ENCODE data around the gene SLMAP. TPM values are rescaled to one million over a fixed set of nuclear protein-coding genes. Genes with fewer than 3 reads are reported as not detected.

The SLMAP gene
- polyA plus RNA-seq, 1 donor (not counting 4 experiments of a cell fraction or from before 2014, with no cell fraction given): 58.0 TPM

DNA sequence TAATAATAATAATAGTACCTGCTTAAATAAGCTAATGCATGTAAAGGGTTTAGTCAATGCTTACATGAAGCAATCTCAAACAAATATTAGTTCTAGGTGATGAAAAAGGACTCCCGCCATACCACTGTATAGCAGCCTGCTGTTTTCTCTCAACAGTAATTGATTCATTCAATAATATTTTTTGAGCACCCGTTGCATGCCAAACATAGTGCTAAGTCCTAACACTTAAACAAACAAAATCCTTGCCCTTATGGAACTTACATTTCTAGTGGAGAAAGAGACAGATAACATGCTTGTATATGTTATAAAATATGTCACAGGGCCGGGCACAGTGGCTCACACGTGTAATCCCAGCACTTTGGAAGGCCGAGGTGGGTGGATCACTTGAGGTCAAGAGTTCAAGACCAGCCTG, 190.9 kb downstream of the SLMAP start:
- H3K4me3 ChIP-seq (ENCODE audit: control insufficient read depth in 2 of 3, extremely low read depth in 1 of 3, insufficient read depth in 2 of 3, low read depth in 1 of 3, low read length in 3 of 3): no peak overlapping the region
- dilution Hi-C loops (cut with MboI; ENCODE audit: extremely low pct_ligation_motif_present, low sequenced_read_pairs): no loop called here
- no peak for FAIRE-seq

DNA sequence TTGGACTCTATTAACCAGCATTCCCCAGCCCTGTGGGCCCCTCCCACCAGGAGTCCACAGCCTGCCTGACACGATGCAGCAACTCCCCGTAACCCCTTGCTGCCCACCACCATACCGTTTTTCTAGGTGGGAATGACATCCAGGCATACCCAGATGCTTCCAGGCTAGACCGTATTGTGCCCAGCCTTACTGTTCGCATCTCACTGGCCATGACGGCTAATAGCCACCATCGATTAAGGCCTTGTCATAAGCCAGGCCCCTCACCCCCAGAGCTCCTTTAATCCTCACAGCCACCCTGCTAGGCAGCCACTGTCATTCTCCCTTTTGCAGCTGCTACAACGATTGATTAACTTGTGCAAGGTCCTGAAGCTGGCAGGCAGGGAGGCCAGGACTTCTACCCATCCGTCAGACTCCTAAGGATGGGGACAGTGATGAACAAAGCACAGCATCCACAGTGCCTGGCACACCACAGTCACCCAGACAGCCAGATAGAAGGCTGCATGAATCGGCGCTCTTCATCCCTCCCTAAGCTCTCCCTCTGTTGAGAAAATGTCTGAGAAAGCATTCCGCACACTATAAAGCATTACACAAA, 192.1 kb downstream of the SLMAP start:
- FAIRE-seq: no peak
- H4K20me1 ChIP-seq (ENCODE audit: control insufficient read depth, extremely low read depth, insufficient read depth, low read length): no peaks in the 10 kb centered on the region
- no peak overlapping the region for H3K4me3 ChIP-seq (ENCODE audit: control insufficient read depth in 2 of 3, extremely low read depth in 1 of 3, insufficient read depth in 2 of 3, low read depth in 1 of 3, low read length in 3 of 3)
- H3K36me3 ChIP-seq (ENCODE audit: control insufficient read depth in 2 of 2, extremely low read depth in 1 of 2, insufficient read depth in 2 of 2, low read length in 2 of 2): no peaks in the 10 kb centered on the region
- H3K4me1 ChIP-seq (ENCODE audit: control insufficient read depth, extremely low read depth, insufficient read depth, low read length): peaks cover 21% of the 10 kb centered on the region
- H3K9me1 ChIP-seq (ENCODE audit: control insufficient read depth, extremely low read depth, insufficient read depth, low read length): no peaks in the 10 kb centered on the region
- no peaks in the 10 kb centered on the region for H3K27me3 ChIP-seq (ENCODE audit: control insufficient read depth, extremely low read depth, insufficient read depth, low read length)
- no peak overlapping the region for H3K4me2 ChIP-seq (ENCODE audit: control insufficient read depth, extremely low read depth, insufficient read depth, low read depth, low read length)
- H3K9me3 ChIP-seq (ENCODE audit: control insufficient read depth, low read depth, low read length): no peaks in the 10 kb centered on the region
- DNase-seq (ENCODE audit: low read depth, low spot score): no peak
- TF ChIP-seq, protein P1, sequence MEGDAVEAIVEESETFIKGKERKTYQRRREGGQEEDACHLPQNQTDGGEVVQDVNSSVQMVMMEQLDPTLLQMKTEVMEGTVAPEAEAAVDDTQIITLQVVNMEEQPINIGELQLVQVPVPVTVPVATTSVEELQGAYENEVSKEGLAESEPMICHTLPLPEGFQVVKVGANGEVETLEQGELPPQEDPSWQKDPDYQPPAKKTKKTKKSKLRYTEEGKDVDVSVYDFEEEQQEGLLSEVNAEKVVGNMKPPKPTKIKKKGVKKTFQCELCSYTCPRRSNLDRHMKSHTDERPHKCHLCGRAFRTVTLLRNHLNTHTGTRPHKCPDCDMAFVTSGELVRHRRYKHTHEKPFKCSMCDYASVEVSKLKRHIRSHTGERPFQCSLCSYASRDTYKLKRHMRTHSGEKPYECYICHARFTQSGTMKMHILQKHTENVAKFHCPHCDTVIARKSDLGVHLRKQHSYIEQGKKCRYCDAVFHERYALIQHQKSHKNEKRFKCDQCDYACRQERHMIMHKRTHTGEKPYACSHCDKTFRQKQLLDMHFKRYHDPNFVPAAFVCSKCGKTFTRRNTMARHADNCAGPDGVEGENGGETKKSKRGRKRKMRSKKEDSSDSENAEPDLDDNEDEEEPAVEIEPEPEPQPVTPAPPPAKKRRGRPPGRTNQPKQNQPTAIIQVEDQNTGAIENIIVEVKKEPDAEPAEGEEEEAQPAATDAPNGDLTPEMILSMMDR (optimal IDR thresholded peaks at IDR 0.05 in 1 of 3, IDR thresholded peaks at IDR 0.05 in 1 of 3, conservative IDR thresholded peaks at IDR 0.05 in 1 of 3; ENCODE audit: extremely low read depth in 1 of 3, insufficient read depth in 2 of 3, low read length in 3 of 3): no peak
- no peak for TF ChIP-seq EZH2 (IDR thresholded peaks at IDR 0.05; ENCODE audit: low read length)
- no peaks in the 10 kb centered on the region for H3K79me2 ChIP-seq (ENCODE audit: control insufficient read depth, insufficient read depth, low read length)
- H3K9ac ChIP-seq (ENCODE audit: control insufficient read depth, extremely low read depth, insufficient read depth, low read length): no peak overlapping the region
- H3K27ac ChIP-seq (ENCODE audit: control insufficient read depth, insufficient read depth, low read length): no peak overlapping the region
- dilution Hi-C loops (cut with MboI; ENCODE audit: extremely low pct_ligation_motif_present, low sequenced_read_pairs): no loop called here
- H2AFZ ChIP-seq (ENCODE audit: control insufficient read depth, low read length): no peak overlapping the region

More for the DNA sequence above, 190.9 kb downstream of the SLMAP start:
- H3K4me1 ChIP-seq (ENCODE audit: control insufficient read depth, extremely low read depth, insufficient read depth, low read length): peaks cover 21% of the 10 kb centered on the region
- no peak for DNase-seq (ENCODE audit: low read depth, low spot score)
- TF ChIP-seq, protein P1 (optimal IDR thresholded peaks at IDR 0.05 in 1 of 3, IDR thresholded peaks at IDR 0.05 in 1 of 3, conservative IDR thresholded peaks at IDR 0.05 in 1 of 3; ENCODE audit: extremely low read depth in 1 of 3, insufficient read depth in 2 of 3, low read length in 3 of 3): no peak
- no peak for TF ChIP-seq EZH2 (IDR thresholded peaks at IDR 0.05; ENCODE audit: low read length)
- H3K27ac ChIP-seq (ENCODE audit: control insufficient read depth, insufficient read depth, low read length): no peak overlapping the region
- H4K20me1 ChIP-seq (ENCODE audit: control insufficient read depth, extremely low read depth, insufficient read depth, low read length): no peaks in the 10 kb centered on the region
- H3K9me3 ChIP-seq (ENCODE audit: control insufficient read depth, low read depth, low read length): no peaks in the 10 kb centered on the region
- no peaks in the 10 kb centered on the region for H3K9me1 ChIP-seq (ENCODE audit: control insufficient read depth, extremely low read depth, insufficient read depth, low read length)
- H2AFZ ChIP-seq (ENCODE audit: control insufficient read depth, low read length): no peak overlapping the region
- H3K79me2 ChIP-seq (ENCODE audit: control insufficient read depth, insufficient read depth, low read length): no peaks in the 10 kb centered on the region
- no peak overlapping the region for H3K4me2 ChIP-seq (ENCODE audit: control insufficient read depth, extremely low read depth, insufficient read depth, low read depth, low read length)
- H3K9ac ChIP-seq (ENCODE audit: control insufficient read depth, extremely low read depth, insufficient read depth, low read length): no peak overlapping the region
- no peaks in the 10 kb centered on the region for H3K36me3 ChIP-seq (ENCODE audit: control insufficient read depth in 2 of 2, extremely low read depth in 1 of 2, insufficient read depth in 2 of 2, low read length in 2 of 2)
- no peaks in the 10 kb centered on the region for H3K27me3 ChIP-seq (ENCODE audit: control insufficient read depth, extremely low read depth, insufficient read depth, low read length)
